Activated T-helper 17 cell treated with anti-CD3 and anti-CD28 coated beads, Interleukin-2, amount 50 U/mL, for 72 hours (primary cell): ENCODE results near the gene CENPVL2. TPM values are rescaled to one million over a fixed set of nuclear protein-coding genes. Genes with fewer than 3 reads are reported as not detected.
"Not testable (repeated sequence)": the region's sequence is repeated elsewhere in the genome, so short reads cannot be mapped to it uniquely, and the experiment has no call there.

Experiments used
- ATAC-seq: fragments of 150-1000 bp; cut with Tn5 transposase; replicated peaks from 2 replicates; pipeline ENCODE4 v1.10.0; 2021; ENCODE audit warnings: mild to moderate bottlenecking, moderate library complexity
- H3K27ac Mint-ChIP-seq: one replicate; pipeline ENCODE4 v1.8.0; 2022; ENCODE audit warnings: mixed read lengths
- H3K27me3 Mint-ChIP-seq: one replicate; pipeline ENCODE4 v1.8.0; 2022; ENCODE audit warnings: mixed read lengths
- H3K36me3 Mint-ChIP-seq: one replicate; pipeline ENCODE4 v1.8.0; 2022; ENCODE audit warnings: low read depth, mild to moderate bottlenecking, mixed read lengths
- H3K4me1 Mint-ChIP-seq: one replicate; pipeline ENCODE4 v1.8.0; 2022; ENCODE audit warnings: mixed read lengths
- H3K4me3 Mint-ChIP-seq: one replicate; pipeline ENCODE4 v1.8.0; 2022; ENCODE audit warnings: mild to moderate bottlenecking, mixed read lengths
- H3K9me3 Mint-ChIP-seq: one replicate; pipeline ENCODE4 v1.8.0; 2022; ENCODE audit warnings: mixed read lengths
- total RNA-seq, 2 donors: library from RNA; stranded (reverse); gene quantifications; one replicate each; pipeline ENCODE4 v1.2.3, GENCODE V29; 2022

Gene CENPVL2
- not detected for total RNA-seq

- H3K36me3 Mint-ChIP-seq, ATAC-seq, H3K4me3 Mint-ChIP-seq, H3K27ac Mint-ChIP-seq, H3K9me3 Mint-ChIP-seq, H3K27me3 Mint-ChIP-seq, H3K4me1 Mint-ChIP-seq: not testable (repeated sequence)
Observed at GRCh38 chrX:51682720-51683062, at the start of gene CENPVL2. CENPVL2 (minus strand) TSS chrX:51682831; CDS start chrX:51682831, 0 bp downstream.

- H3K4me3 Mint-ChIP-seq: no peak overlapping the region
- ATAC-seq: no peak
Observed at GRCh38 chrX:51728202-51728601, 45.6 kb upstream of the CENPVL2 start.

DNA sequence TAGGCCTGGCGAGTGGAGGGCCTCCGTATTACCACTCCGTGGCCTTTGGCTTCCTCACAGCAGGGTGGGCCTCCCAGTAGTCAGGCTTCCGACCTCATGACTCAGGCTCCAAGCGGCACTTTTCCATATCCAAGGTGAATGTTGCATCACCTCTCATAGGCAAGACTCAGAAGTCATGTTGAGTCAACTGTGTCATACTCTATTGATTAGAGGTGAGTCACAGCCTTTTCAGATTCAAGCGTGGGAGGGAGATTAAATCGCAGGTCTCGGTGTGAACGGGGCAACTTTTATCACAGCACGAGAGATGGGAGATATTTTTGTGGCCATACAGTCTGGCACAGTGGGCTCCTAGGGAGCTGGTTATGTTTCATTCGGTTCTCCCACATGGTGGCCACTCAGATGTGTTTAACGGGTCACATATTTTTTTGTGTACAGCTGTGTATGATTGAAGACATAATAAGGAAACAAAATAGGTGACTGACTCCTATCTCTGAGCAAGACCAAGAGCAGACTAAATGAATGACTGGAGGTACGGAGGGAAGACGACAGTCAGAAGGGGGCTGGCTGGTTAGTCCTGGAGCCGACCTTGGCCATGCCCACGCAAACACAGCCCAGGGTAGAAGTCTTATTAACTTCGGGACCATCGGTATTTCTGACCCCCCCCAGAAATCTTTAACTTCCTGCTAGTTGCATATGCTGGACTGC, 30.5 kb upstream of the CENPVL2 start:
- H3K4me3 Mint-ChIP-seq, H3K4me1 Mint-ChIP-seq, H3K9me3 Mint-ChIP-seq, H3K27ac Mint-ChIP-seq, H3K27me3 Mint-ChIP-seq, H3K36me3 Mint-ChIP-seq: not testable (repeated sequence)
- ATAC-seq: peak; percentile 75

More at GRCh38 chrX:51728202-51728601, 45.6 kb upstream of the CENPVL2 start:
- Mint-ChIP-seq H3K27ac (no peak overlapping the region), H3K4me1 (no peaks in the 10 kb centered on the region), H3K36me3 (no peaks in the 10 kb centered on the region), H3K9me3 (no peaks in the 10 kb centered on the region), H3K27me3 (no peaks in the 10 kb centered on the region)

DNA sequence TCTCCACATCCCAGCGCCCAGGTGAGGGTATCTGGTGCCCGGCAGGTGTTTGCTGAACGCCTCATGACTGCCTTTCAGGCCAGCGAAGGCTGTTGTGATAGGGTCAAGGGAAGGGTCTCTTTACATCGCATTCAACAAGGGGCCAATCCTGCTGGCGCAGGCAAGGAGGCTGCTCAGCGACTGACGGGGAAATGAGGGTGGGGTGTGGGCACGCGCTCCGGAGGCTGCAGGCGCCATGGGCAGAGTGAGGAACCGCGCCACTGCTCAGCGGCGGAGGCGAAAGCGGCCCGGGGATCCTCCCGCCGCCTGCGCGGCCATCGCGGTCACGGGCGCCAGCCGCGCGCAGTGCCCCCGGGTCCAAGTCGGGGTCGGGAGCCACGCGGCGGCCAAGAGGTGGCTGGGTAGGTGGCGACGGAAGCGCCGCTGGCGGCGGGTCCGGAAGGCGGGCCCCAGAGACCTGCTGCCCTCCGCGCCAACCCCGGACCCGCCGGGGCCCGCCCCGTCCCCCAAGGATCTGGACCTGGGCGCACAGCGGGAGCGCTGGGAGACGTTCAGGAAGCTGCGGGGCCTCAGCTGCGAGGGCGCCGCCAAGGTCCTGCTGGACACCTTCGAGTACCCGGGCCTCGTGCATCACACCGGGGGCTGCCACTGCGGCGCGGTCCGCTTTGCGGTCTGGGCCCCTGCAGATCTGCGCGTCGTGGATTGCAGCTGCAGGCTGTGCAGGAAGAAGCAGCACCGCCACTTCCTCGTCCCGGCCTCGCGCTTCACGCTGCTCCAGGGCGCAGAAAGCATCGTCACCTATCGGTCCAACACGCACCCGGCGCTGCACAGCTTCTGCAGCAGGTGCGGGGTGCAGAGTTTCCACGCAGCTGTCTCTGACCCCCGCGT, 27.9 kb upstream of the CENPVL2 start, which contains the start of gene CENPVL1:
TSS of gene CENPVL1 (plus strand) at position 236 of the 888 bp plus-strand sequence. CDS start at position 236, 0 bp downstream.
- ATAC-seq, H3K27ac Mint-ChIP-seq, H3K27me3 Mint-ChIP-seq, H3K9me3 Mint-ChIP-seq, H3K36me3 Mint-ChIP-seq, H3K4me3 Mint-ChIP-seq, H3K4me1 Mint-ChIP-seq: not testable (repeated sequence)

- H3K27me3 Mint-ChIP-seq: peaks cover 18% of the 10 kb centered on the region
- ATAC-seq: no peak
- no peaks in the 10 kb centered on the region for H3K36me3 Mint-ChIP-seq
- H3K27ac Mint-ChIP-seq: no peak overlapping the region
- H3K4me1 Mint-ChIP-seq: no peaks in the 10 kb centered on the region
- no peak overlapping the region for H3K4me3 Mint-ChIP-seq
- no peaks in the 10 kb centered on the region for H3K9me3 Mint-ChIP-seq
Observed at GRCh38 chrX:51697397-51697796, 14.8 kb upstream of the CENPVL2 start.

- no peak overlapping the region for H3K4me3 Mint-ChIP-seq
- no peaks in the 10 kb centered on the region for H3K9me3 Mint-ChIP-seq
- H3K36me3 Mint-ChIP-seq: no peaks in the 10 kb centered on the region
- H3K27ac Mint-ChIP-seq: no peak overlapping the region
- H3K4me1 Mint-ChIP-seq: no peaks in the 10 kb centered on the region
- no peak for ATAC-seq
- peaks cover 18% of the 10 kb centered on the region for H3K27me3 Mint-ChIP-seq
Observed at GRCh38 chrX:51694254-51694653, 11.6 kb upstream of the CENPVL2 start.

DNA sequence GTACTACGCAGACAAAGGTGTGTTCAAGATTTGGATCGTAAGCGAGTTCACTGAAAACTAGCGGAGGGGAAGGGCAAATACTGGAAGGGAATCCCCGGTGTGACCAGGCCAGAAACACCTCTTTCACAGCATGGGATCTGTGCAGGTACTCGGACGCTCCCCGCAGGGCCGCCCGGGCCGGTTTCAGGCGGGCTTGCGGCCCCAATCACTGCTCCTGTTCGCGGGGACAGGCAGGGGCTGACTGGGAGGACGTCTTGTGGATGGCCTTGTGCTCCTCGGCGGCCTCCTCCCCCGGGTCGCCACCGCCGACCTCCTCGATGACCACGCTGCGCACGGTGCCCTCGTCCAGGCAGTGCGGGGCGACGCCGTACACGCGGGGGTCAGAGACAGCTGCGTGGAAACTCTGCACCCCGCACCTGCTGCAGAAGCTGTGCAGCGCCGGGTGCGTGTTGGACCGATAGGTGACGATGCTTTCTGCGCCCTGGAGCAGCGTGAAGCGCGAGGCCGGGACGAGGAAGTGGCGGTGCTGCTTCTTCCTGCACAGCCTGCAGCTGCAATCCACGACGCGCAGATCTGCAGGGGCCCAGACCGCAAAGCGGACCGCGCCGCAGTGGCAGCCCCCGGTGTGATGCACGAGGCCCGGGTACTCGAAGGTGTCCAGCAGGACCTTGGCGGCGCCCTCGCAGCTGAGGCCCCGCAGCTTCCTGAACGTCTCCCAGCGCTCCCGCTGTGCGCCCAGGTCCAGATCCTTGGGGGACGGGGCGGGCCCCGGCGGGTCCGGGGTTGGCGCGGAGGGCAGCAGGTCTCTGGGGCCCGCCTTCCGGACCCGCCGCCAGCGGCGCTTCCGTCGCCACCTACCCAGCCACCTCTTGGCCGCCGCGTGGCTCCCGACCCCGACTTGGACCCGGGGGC, 567 bp downstream of the CENPVL2 start:
- H3K27ac Mint-ChIP-seq, H3K36me3 Mint-ChIP-seq, H3K4me3 Mint-ChIP-seq, ATAC-seq, H3K4me1 Mint-ChIP-seq, H3K27me3 Mint-ChIP-seq, H3K9me3 Mint-ChIP-seq: not testable (repeated sequence)

DNA sequence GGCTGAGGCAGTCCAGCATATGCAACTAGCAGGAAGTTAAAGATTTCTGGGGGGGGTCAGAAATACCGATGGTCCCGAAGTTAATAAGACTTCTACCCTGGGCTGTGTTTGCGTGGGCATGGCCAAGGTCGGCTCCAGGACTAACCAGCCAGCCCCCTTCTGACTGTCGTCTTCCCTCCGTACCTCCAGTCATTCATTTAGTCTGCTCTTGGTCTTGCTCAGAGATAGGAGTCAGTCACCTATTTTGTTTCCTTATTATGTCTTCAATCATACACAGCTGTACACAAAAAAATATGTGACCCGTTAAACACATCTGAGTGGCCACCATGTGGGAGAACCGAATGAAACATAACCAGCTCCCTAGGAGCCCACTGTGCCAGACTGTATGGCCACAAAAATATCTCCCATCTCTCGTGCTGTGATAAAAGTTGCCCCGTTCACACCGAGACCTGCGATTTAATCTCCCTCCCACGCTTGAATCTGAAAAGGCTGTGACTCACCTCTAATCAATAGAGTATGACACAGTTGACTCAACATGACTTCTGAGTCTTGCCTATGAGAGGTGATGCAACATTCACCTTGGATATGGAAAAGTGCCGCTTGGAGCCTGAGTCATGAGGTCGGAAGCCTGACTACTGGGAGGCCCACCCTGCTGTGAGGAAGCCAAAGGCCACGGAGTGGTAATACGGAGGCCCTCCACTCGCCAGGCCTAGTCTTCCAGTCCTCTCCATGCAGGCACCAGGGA, 2.8 kb downstream of the CENPVL2 start:
- H3K4me3 Mint-ChIP-seq, H3K4me1 Mint-ChIP-seq, H3K27ac Mint-ChIP-seq, H3K9me3 Mint-ChIP-seq, H3K36me3 Mint-ChIP-seq, H3K27me3 Mint-ChIP-seq: not testable (repeated sequence)
- peak; percentile 73 for ATAC-seq

DNA sequence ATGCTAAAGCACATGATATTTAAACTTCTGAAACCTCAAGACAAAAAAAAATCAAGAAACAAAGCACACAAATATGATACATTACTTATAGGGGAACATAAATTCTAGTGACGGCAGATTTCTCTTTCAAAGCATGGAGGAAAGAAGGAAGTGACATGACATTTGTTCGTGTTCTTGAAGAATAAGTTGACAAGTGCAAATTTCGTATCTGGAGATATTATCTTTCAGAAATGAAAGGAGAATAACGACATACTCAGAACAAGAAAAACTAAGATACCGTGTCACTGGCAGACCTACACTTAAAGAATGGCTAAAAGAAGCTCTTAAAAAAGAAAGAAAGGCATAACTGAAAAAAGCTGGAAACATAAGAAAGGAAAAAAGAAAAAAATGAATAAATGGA, 16.6 kb downstream of the CENPVL2 start:
- Mint-ChIP-seq H3K27ac (no peak overlapping the region), H3K27me3 (peaks cover 9% of the 10 kb centered on the region), H3K36me3 (no peaks in the 10 kb centered on the region), H3K9me3 (no peaks in the 10 kb centered on the region), H3K4me1 (no peaks in the 10 kb centered on the region), H3K4me3 (no peak overlapping the region)
- ATAC-seq: no peak

DNA sequence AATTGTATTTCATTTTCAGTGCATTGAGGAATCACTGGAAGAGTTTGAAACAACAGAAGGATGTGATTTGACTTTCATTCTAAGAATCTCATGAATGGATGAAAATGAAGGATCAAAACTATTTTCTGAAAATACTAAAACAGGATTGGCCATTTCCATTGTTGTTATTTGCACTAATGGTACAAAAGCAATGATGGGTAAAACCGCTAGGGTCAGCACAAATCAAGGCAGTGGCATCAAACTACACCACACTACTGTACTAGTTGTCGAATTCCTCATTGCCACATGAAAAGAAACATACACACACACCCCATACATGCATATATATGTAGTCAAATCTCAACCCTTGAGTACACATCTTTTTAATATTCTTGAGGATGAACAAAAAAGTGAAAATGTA, 39.3 kb downstream of the CENPVL2 start:
- Mint-ChIP-seq H3K27me3 (peaks cover 23% of the 10 kb centered on the region), H3K9me3 (no peaks in the 10 kb centered on the region), H3K36me3 (no peaks in the 10 kb centered on the region), H3K4me1 (no peaks in the 10 kb centered on the region), H3K4me3 (no peak overlapping the region), H3K27ac (no peak overlapping the region)
- no peak for ATAC-seq

- Mint-ChIP-seq H3K36me3 (no peaks in the 10 kb centered on the region), H3K27ac (no peak overlapping the region), H3K4me1 (no peaks in the 10 kb centered on the region), H3K9me3 (no peaks in the 10 kb centered on the region), H3K27me3 (peaks cover 22% of the 10 kb centered on the region), H3K4me3 (no peak overlapping the region)
- no peak for ATAC-seq
Observed at GRCh38 chrX:51641421-51642021, 41.1 kb downstream of the CENPVL2 start.

GRCh38 chrX:51636511-51636910, 46.1 kb downstream of the CENPVL2 start:
- ATAC-seq, H3K9me3 Mint-ChIP-seq, H3K27ac Mint-ChIP-seq, H3K36me3 Mint-ChIP-seq, H3K4me1 Mint-ChIP-seq, H3K4me3 Mint-ChIP-seq: not testable (repeated sequence)
- peaks cover 14% of the 10 kb centered on the region for H3K27me3 Mint-ChIP-seq
